GM12878 (cell line): Measurements from ENCODE around the gene MGAT3.
"Not testable (repeated sequence)": the region's sequence is repeated elsewhere in the genome, so short reads cannot be mapped to it uniquely, and the experiment has no call there.

Experiments used
- CEBPB ChIP-seq, 2 experiments: fragments of 150-350 bp in 1 of 2; IDR thresholded peaks; 2 replicates each; pipeline ENCODE4 v1.6.1; 2012 to 2014; ENCODE audit warnings: low read depth in 2 of 2, low read length in 2 of 2, borderline replicate concordance in 1 of 2, inconsistent platforms in 1 of 2
- POLR2AphosphoS5 ChIP-seq: IDR thresholded peaks from 2 replicates; pipeline ENCODE4 v1.6.1; 2011; ENCODE audit warnings: mild to moderate bottlenecking, low read length, inconsistent platforms

DNA sequence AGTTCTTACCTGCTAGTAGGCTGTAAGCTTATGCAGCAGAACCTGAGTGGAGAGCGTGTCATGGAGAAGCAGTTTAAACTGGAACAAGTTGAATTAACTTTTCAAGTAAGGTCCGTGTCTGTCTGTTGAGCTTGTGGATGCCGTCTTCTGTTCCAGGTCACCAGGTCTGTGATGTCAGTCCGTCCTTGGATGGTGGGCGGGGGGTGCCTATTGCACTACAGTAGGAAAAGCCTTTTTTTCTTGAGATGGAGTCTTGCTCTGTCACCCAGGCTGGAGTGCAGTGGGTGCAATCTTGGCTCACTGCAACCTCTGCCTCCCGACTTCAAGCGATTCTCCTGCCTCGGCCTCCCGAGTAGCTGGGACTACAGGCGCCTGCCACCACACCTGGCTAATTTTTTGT lies 50.2 kb downstream of the MGAT3 start:
- TF ChIP-seq CEBPB (IDR thresholded peaks at IDR 0.05; ENCODE audit: borderline replicate concordance in 1 of 2, low read depth in 2 of 2, low read length in 2 of 2); POLR2AphosphoS5: not testable (repeated sequence)
